Measurements from ENCODE around the gene FOSL1.
A peak's percentile ranks its signal among the peaks of the same experiment; 100 is the strongest.

Gene FOSL1

DNA sequence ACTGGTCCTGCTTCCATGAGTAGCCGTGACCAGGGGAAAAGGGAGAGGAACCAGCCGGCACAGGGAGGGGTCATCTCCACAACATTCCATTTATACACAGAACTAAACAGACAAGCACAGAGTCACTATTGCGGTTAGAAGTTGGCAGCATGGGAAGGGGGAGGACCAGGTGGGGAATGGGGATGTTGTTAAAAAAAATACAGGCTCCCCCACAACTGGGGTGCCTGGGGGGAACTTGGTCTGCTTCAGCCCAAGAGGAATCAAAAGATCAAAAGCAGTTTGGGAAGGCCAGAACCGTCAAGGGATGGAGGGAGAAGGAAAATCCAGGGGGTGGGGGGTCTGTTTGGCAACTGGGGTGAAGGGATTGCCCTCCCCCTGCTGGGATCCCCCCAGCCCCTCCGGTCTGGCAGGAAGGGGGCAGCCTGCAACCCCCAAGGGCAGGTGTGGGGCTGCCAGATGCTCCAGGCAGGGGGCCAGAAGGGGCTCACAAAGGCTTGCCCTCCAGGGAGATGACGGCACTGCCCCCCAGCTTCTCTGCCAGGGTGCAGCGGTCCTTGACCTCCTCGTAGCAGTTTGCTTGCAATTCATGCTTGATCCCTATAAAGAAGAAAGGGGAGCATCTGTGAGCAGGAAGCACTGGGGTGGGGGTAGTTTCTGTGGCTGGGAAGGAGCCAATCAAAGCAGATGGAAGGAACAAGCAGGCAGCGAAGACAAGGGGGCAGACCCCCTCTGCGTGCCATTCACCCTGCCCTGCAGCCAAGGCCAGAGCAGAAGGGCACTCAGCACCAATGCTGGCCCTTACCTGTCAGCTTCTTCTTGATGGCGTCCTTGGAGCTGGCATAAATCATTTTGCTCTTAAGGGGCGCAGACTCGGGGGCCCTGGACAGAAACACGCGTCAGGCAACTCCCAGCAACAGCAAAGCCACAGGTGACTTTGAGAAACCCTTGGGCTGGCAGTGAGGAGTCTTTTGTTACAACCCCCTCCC lies 45.0 kb downstream of the FOSL1 start:
- no peak overlapping the region for H3K4me3 ChIP-seq (ENCODE audit: low read depth, low read length)
- TF ChIP-seq, protein P1, sequence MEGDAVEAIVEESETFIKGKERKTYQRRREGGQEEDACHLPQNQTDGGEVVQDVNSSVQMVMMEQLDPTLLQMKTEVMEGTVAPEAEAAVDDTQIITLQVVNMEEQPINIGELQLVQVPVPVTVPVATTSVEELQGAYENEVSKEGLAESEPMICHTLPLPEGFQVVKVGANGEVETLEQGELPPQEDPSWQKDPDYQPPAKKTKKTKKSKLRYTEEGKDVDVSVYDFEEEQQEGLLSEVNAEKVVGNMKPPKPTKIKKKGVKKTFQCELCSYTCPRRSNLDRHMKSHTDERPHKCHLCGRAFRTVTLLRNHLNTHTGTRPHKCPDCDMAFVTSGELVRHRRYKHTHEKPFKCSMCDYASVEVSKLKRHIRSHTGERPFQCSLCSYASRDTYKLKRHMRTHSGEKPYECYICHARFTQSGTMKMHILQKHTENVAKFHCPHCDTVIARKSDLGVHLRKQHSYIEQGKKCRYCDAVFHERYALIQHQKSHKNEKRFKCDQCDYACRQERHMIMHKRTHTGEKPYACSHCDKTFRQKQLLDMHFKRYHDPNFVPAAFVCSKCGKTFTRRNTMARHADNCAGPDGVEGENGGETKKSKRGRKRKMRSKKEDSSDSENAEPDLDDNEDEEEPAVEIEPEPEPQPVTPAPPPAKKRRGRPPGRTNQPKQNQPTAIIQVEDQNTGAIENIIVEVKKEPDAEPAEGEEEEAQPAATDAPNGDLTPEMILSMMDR (IDR thresholded peaks at IDR 0.05; ENCODE audit: insufficient read depth, low read depth, low read length, missing control alignments) = no peak
- peak; percentile 1 for DNase-seq (ENCODE audit: low read depth)

DNA sequence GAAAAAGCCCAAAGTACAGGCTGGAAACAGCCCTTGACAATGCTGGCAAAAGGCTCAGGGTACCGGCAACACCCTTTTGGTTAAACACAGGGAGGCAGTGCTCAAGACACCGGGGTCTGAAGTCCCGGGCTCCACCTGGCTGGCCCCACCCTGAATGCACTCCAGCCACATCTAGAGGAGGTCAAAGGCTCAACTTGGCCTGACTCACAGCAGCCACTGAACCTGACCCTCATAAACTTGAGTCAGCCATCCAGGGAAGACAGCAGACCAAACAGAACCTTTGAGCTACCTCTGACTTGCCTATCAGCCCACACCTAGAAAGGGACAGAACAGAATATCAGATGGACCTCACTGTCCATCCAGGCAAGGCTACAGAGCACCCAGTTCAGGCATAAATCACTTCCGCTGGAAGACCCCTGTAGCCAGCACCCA lies 46.0 kb downstream of the FOSL1 start:
- peak; percentile 13 for DNase-seq (ENCODE audit: low read depth)
- no peak overlapping the region for H3K4me3 ChIP-seq (ENCODE audit: low read depth, low read length)
- TF ChIP-seq, protein P1 (IDR thresholded peaks at IDR 0.05; ENCODE audit: insufficient read depth, low read depth, low read length, missing control alignments) = no peak

DNA sequence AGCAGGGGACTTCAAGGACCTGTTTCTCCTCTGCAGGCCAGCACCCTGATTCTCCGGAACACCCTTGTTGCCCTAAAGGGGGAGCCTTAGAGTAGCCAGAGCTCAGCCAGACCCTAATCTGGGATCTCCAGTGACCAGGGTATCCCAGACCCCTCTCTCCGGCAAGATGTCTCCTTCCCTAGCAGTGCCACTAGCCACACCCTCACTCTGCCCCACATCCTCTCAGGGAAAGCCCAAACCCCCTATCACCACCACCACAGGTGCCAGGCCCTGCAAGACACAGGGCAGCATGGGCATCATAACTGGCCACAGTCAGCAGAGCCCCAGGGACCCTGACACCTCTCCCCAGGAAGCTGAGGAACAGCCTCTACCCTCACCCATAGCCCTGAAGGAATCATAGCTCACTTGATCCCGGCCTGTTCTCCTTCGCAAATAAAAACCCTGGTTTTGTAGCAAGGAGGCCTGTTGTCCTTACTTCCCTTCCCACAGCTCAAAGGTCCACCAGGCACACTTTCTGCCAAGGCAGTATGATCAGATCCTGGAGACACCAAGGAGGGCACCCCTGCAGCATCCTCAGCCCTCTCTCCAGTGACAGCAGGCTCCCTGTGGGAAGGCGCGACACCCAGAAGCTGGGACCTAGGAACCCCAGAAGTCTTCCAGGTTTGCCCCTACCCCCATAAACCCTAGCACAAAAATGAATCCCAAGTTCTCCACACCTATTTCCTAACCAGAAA lies 46.8 kb downstream of the FOSL1 start:
- H3K4me3 ChIP-seq (ENCODE audit: low read depth, low read length) = no peak overlapping the region
- DNase-seq (ENCODE audit: low read depth) = peak; percentile 41
- TF ChIP-seq, protein P1 (IDR thresholded peaks at IDR 0.05; ENCODE audit: insufficient read depth, low read depth, low read length, missing control alignments) = no peak

DNA sequence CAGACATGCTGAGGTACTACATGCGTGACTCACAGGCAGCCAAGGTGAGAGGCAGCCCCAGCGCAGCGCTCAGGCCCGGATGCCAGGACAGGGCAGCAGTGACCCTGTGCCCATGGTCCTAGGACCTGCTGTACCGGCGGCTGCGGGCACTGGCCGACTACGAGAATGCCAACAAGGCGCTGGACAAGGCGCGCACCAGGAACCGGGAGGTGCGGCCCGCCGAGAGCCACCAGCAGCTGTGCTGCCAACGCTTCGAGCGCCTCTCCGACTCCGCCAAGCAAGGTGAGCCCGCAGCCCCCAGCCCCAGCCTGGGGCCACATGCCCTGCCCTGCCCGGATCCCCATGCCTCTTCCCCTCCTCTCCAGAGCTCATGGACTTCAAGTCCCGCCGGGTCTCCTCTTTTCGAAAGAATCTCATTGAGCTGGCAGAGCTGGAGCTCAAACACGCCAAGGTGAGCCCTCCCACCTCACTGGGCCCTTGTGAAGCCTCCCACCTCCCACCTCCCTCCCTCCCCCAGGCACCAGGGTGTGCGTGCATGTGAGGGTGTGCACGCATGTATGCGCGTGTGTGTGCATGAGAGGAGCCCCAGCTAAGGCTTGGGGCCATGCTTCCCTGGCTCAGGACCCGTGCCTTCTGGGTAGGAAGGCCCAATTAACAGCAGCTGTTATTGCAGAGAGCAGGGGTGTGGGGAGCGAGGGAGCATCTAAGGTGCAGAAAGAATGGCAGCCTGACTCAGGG lies 47.5 kb downstream of the FOSL1 start:
- no peak overlapping the region for H3K4me3 ChIP-seq (ENCODE audit: low read depth, low read length)
- TF ChIP-seq, protein P1 (IDR thresholded peaks at IDR 0.05; ENCODE audit: insufficient read depth, low read depth, low read length, missing control alignments) = no peak
- DNase-seq (ENCODE audit: low read depth) = peak; percentile 41

DNA sequence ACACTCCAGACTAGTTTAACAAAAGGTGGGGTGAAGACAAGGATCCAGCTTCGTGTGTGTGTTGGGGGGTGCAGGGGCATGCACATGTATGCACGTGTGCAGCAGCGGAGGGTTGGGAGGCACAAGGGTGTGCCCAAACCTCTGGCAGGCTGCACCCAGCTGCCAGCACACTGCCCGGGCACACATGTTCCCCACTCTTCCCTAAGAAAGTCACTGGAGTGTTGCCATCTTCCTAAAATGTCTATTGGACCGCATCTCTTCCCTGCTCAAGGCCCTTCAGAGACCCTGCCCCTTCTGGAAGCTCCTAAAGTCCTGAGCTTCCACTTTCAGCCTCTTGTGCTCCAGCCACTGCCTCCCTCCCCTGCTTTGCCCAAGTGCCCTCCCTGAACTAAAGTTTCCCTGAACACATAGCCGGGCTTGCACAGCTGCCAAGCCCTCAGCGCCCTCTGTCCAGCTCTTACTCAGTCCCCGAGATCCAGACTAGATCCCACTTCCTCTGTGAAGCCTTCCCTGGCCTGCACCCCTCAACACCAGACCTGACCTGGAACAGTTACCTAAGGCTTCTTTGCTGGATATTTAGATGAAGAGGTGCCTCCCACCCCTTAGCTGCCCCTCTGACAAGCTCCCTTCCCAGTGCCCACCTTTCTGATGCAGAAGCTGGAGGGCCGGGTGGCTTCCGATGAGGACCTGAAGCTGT lies 48.2 kb downstream of the FOSL1 start:
- peak; percentile 43 for DNase-seq (ENCODE audit: low read depth)
- TF ChIP-seq, protein P1 (IDR thresholded peaks at IDR 0.05; ENCODE audit: insufficient read depth, low read depth, low read length, missing control alignments) = no peak
- no peak overlapping the region for H3K4me3 ChIP-seq (ENCODE audit: low read depth, low read length)

DNA sequence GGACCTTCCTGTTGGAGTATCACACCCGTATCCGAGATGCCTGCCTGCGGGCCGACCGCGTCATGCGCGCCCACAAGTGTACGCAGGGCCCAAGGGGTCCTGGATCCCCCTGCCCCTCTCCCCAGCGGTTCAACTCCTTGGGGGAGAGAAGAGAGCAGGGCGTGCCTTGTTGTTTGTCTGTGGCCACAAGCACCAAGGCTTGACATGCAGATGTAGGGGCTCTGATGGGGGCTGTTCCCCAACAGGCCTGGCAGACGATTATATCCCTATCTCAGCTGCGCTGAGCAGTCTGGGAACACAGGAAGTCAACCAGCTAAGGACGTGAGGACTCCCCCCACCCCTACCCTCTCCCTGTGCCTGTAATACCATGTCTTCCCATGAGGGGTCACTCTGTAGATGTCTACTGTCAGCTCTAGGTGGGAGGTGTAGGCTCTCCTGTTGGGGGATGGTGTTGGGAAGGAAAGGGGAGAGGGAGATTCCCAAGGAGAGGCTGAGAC lies 49.1 kb downstream of the FOSL1 start:
- TF ChIP-seq, protein P1 (IDR thresholded peaks at IDR 0.05; ENCODE audit: insufficient read depth, low read depth, low read length, missing control alignments) = peak; percentile 50
- peak; percentile 60 for DNase-seq (ENCODE audit: low read depth)
- no peak overlapping the region for H3K4me3 ChIP-seq (ENCODE audit: low read depth, low read length)

Data from GM12865 (cell line).